B cell (primary cell): ENCODE measurements around the gene SSTR4. TPM values are rescaled to one million over a fixed set of nuclear protein-coding genes. Genes with fewer than 3 reads are reported as not detected.

Source experiments
- ATAC-seq: fragments of 200-7000 bp; cut with Tn5 transposase; one replicate; pipeline ENCODE4 v1.10.0; 2021; ENCODE audit warnings: low read depth, mild to moderate bottlenecking, moderate number of reproducible peaks, moderate library complexity
- CTCF ChIA-PET: fragments of 350-600 bp; sonication (Branson Sonifier 250); formaldehyde crosslinking; loops from one replicate; lab custom pipeline; 2021; ENCODE audit warnings: antibody characterized with exemption, inconsistent platforms; lab: Charles Lee
- POLR2A ChIA-PET: fragments of 350-600 bp; sonication (Branson Sonifier 250); formaldehyde crosslinking; loops from one replicate; lab custom pipeline; 2021; ENCODE audit warnings: antibody characterized with exemption; lab: Charles Lee
- DNase-seq: peaks from one replicate; pipeline ENCODE4 v3.0.0; 2013
- H2AFZ ChIP-seq: 2 replicates; pipeline ENCODE4 v1.6.1; 2012; ENCODE audit warnings: mild to moderate bottlenecking, low read depth, low read length; ENCODE audit not compliant: insufficient read depth, poor library complexity, severe bottlenecking
- H3K27ac ChIP-seq, 2 donors: 1 replicate in 1 of 2; 2 replicates in 1 of 2; pipeline ENCODE4 v1.5.1; 2012 to 2013; ENCODE audit warnings: low read length in 2 of 2, mild to moderate bottlenecking in 2 of 2, moderate library complexity in 1 of 2
- H3K27me3 ChIP-seq, 4 experiments: fragments of 200-600 bp in 1 of 4; sonication (generic) in 1 of 4; replicated peaks in 1 of 4; 1 replicate in 2 of 4; 2 replicates in 2 of 4; pipeline versions ENCODE4 v1.6.1 to v1.7.0; 2013 to 2016; ENCODE audit warnings: low read length in 3 of 4, mild to moderate bottlenecking in 2 of 4, mixed read lengths in 1 of 4, moderate library complexity in 1 of 4; ENCODE audit not compliant: insufficient read depth in 4 of 4, control insufficient read depth in 3 of 4; ENCODE audit errors: control extremely low read depth in 1 of 4
- H3K36me3 ChIP-seq, 2 experiments: replicated peaks in 1 of 2; 1 replicate in 1 of 2; 2 replicates in 1 of 2; pipeline versions ENCODE4 v1.6.1 to v1.7.1; 2013; ENCODE audit warnings: low read length in 1 of 2; ENCODE audit not compliant: insufficient read depth in 2 of 2, control insufficient read depth in 1 of 2; ENCODE audit errors: control extremely low read depth in 1 of 2, extremely low read depth in 1 of 2
- H3K4me1 ChIP-seq, 2 donors: fragments of 200-600 bp in 1 of 2; sonication (generic) in 1 of 2; 1 replicate in 1 of 2; 2 replicates in 1 of 2; pipeline versions ENCODE4 v1.5.1 to v1.6.1; 2013 to 2017; ENCODE audit warnings: low read length in 2 of 2; ENCODE audit not compliant: control insufficient read depth in 2 of 2, insufficient read depth in 2 of 2
- H3K4me2 ChIP-seq: replicated peaks from 2 replicates; pipeline ENCODE3; 2012; ENCODE audit warnings: mild to moderate bottlenecking, low read depth, low read length; ENCODE audit not compliant: poor library complexity, severe bottlenecking
- H3K4me3 ChIP-seq, 5 experiments: fragments of 200-600 bp in 1 of 5; sonication (generic) in 1 of 5; 1 replicate in 3 of 5; 2 replicates in 2 of 5; pipeline versions ENCODE4 v1.5.1 to v1.7.0; 2011 to 2016; ENCODE audit warnings: low read length in 4 of 5, mild to moderate bottlenecking in 4 of 5, low read depth in 2 of 5, control low read depth in 1 of 5, moderate library complexity in 1 of 5; ENCODE audit not compliant: insufficient read depth in 1 of 5; ENCODE audit errors: control extremely low read depth in 1 of 5, extremely low read depth in 1 of 5
- H3K79me2 ChIP-seq: fragments of 200-600 bp; sonication (generic); one replicate; pipeline ENCODE4 v1.6.0; 2016; ENCODE audit warnings: low read length; ENCODE audit not compliant: control insufficient read depth, insufficient read depth
- H3K9ac ChIP-seq: fragments of 200-600 bp; sonication (generic); 2 replicates; pipeline ENCODE4 v1.6.1; 2017; ENCODE audit warnings: mild to moderate bottlenecking, low read length, moderate library complexity
- H3K9me3 ChIP-seq, 3 donors: one replicate each; pipeline versions ENCODE4 v1.6.1 to v1.7.1; 2013; ENCODE audit warnings: low read length in 2 of 3; ENCODE audit not compliant: control insufficient read depth in 2 of 3, insufficient read depth in 1 of 3; ENCODE audit errors: control extremely low read depth in 1 of 3
- H4K20me1 ChIP-seq: 2 replicates; pipeline ENCODE4 v1.6.0; 2012; ENCODE audit warnings: mild to moderate bottlenecking, low read length; ENCODE audit not compliant: insufficient read depth, control insufficient read depth, poor library complexity, severe bottlenecking
- H3K27ac Mint-ChIP-seq: one replicate; pipeline ENCODE4 v1.8.0; 2021; ENCODE audit warnings: mixed read lengths
- H3K27me3 Mint-ChIP-seq: one replicate; pipeline ENCODE4 v1.8.0; 2021; ENCODE audit warnings: mixed read lengths
- H3K4me1 Mint-ChIP-seq: one replicate; pipeline ENCODE4 v1.8.0; 2021; ENCODE audit warnings: mixed read lengths
- H3K4me3 Mint-ChIP-seq: one replicate; pipeline ENCODE4 v1.8.0; 2021; ENCODE audit warnings: mixed read lengths
- H3K9me3 Mint-ChIP-seq: one replicate; pipeline ENCODE4 v1.8.0; 2022; ENCODE audit warnings: mixed read lengths; ENCODE audit not compliant: insufficient read depth
- EZH2 ChIP-seq: IDR thresholded peaks from 2 replicates; pipeline ENCODE4 v1.6.1; 2012; ENCODE audit warnings: borderline replicate concordance, low read depth, mild to moderate bottlenecking, moderate library complexity, low read length; ENCODE audit not compliant: insufficient read depth, poor library complexity, severe bottlenecking
- WGBS: methylation state at CpG from one replicate; pipeline ENCODE4 v1.1.5; 2013; ENCODE audit warnings: missing lambda C conversion rate; ENCODE audit not compliant: insufficient coverage; 5-methylcytosine and 5-hydroxymethylcytosine counted together
- intact Hi-C: fragments of 100-400 bp; cut with micrococcal nuclease; formaldehyde crosslinking; loops from one replicate; pipeline ENCODE4 v1.10.0; 2022
- polyA plus RNA-seq: library from polyadenylated mRNA; depleted of rRNA; stranded (reverse); fragments of >200 nt; gene quantifications from 2 replicates; pipeline ENCODE4 v1.2.3, GENCODE V29; 2012
- total RNA-seq, 2 donors: library from RNA; stranded (reverse); fragments of 120-200 nt in 1 of 2; gene quantifications; 1 replicate in 1 of 2; 2 replicates in 1 of 2; pipeline versions ENCODE4 v1.2.3 to v1.2.4, GENCODE V29; 2013 to 2022
- TF ChIP-seq, protein P1 (sequence below): fragments of 200-600 bp; IDR thresholded peaks from one replicate; pipeline ENCODE4 v1.8.0; 2022; ENCODE audit warnings: antibody characterized with exemption, mild to moderate bottlenecking

Gene SSTR4
- total and polyA plus RNA-seq, 2 donors (not counting 1 experiment from before 2014, with no cell fraction given), result not detected

DNA sequence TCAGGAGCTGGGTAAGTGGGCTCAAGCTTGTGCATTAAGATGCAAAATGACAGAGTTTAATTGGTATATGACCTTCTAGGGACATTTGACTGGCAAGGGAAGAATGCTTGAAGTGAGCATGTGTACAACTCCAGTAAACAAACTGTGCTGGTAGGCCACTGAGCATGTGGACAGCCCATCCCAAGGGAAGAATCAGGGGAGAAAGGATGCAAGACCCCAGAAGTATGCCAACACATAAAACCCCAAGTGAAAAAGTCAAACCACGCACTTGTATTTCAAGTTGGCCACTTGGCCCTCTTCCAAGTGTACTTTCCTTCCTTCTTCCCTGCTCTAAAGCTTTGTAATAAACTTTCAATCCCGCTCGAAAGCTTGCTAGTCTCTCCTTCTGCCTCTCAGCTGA, 24.7 kb downstream of the SSTR4 start:
- H3K4me1 Mint-ChIP-seq, result no peaks in the 10 kb centered on the region
- Histone ChIP-seq H2AFZ (no peak overlapping the region), H3K4me2 (no peak overlapping the region), H3K79me2 (no peaks in the 10 kb centered on the region), H4K20me1 (no peaks in the 10 kb centered on the region), H3K4me1 (no peaks in the 10 kb centered on the region), H3K27me3 (no peaks in the 10 kb centered on the region), H3K36me3 (no peaks in the 10 kb centered on the region), H3K4me3 (no peak overlapping the region), H3K9ac (no peak overlapping the region), H3K27ac (no peak overlapping the region), H3K9me3 (peaks cover 0 to 5% (median 1%) of the 10 kb centered on the region in 3 donors)
- no peak for DNase-seq
- intact Hi-C loops, result no loop called here
- TF ChIP-seq, protein P1, sequence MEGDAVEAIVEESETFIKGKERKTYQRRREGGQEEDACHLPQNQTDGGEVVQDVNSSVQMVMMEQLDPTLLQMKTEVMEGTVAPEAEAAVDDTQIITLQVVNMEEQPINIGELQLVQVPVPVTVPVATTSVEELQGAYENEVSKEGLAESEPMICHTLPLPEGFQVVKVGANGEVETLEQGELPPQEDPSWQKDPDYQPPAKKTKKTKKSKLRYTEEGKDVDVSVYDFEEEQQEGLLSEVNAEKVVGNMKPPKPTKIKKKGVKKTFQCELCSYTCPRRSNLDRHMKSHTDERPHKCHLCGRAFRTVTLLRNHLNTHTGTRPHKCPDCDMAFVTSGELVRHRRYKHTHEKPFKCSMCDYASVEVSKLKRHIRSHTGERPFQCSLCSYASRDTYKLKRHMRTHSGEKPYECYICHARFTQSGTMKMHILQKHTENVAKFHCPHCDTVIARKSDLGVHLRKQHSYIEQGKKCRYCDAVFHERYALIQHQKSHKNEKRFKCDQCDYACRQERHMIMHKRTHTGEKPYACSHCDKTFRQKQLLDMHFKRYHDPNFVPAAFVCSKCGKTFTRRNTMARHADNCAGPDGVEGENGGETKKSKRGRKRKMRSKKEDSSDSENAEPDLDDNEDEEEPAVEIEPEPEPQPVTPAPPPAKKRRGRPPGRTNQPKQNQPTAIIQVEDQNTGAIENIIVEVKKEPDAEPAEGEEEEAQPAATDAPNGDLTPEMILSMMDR, result no peak
- no peak for TF ChIP-seq EZH2
- ATAC-seq, result no peak
- WGBS, result 0% methylated on average over 1 of the region's 3 CpGs
- peaks cover 5% of the 10 kb centered on the region for H3K9me3 Mint-ChIP-seq
- H3K27ac Mint-ChIP-seq, result no peak overlapping the region
- H3K27me3 Mint-ChIP-seq, result peaks cover 11% of the 10 kb centered on the region
- POLR2A ChIA-PET, result no interaction called here
- H3K4me3 Mint-ChIP-seq, result no peak overlapping the region
- CTCF ChIA-PET, result no interaction called here

DNA sequence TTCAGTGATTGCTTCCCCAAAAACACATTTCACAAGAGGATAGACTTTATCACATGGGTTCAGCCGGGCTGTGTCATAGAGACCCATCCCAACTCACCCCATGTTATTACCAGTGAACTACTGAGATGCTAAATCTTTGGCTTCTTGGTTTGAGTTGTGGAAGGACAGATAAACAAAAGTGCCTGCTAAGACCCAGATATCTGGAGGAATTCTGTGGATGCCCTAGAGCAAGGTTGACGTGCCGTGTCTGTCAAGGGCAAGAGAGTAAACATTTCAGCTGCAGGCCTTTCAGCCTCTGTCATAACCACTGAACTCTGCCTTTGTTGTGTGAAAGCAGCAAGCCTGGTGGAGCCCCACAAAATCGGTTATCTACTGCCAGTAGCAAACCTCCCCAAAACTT, 25.5 kb downstream of the SSTR4 start:
- H3K4me3 ChIP-seq, result no peak overlapping the region
- no peaks in the 10 kb centered on the region for H3K27me3 ChIP-seq
- H3K27ac ChIP-seq, result no peak overlapping the region
- DNase-seq (no peak), ATAC-seq (no peak)
- Mint-ChIP-seq H3K27ac (no peak overlapping the region), H3K9me3 (peaks cover 3% of the 10 kb centered on the region), H3K4me1 (no peaks in the 10 kb centered on the region), H3K4me3 (no peak overlapping the region), H3K27me3 (peaks cover 11% of the 10 kb centered on the region)
- H2AFZ ChIP-seq, result no peak overlapping the region
- 76% methylated on average over 2 of the region's 4 CpGs for WGBS
- H3K9me3 ChIP-seq, result peaks cover 0 to 5% (median 1%) of the 10 kb centered on the region in 3 donors
- ChIA-PET CTCF (no interaction called here), POLR2A (no interaction called here)
- H3K79me2 ChIP-seq, result no peaks in the 10 kb centered on the region
- H3K9ac ChIP-seq, result no peak overlapping the region
- TF ChIP-seq, protein P1, result no peak
- no peak for TF ChIP-seq EZH2
- no peaks in the 10 kb centered on the region for H3K4me1 ChIP-seq
- H4K20me1 ChIP-seq, result no peaks in the 10 kb centered on the region
- no peaks in the 10 kb centered on the region for H3K36me3 ChIP-seq
- no peak overlapping the region for H3K4me2 ChIP-seq
- intact Hi-C loops, result no loop called here
